ENCODE measurements around the gene TAF11L3. TPM values are rescaled to one million over a fixed set of nuclear protein-coding genes. Genes with fewer than 3 reads are reported as not detected.

Gene TAF11L3
- total and polyA plus RNA-seq, 2 donors (not counting 3 experiments of a cell fraction or from before 2014, with no cell fraction given): not detected

DNA sequence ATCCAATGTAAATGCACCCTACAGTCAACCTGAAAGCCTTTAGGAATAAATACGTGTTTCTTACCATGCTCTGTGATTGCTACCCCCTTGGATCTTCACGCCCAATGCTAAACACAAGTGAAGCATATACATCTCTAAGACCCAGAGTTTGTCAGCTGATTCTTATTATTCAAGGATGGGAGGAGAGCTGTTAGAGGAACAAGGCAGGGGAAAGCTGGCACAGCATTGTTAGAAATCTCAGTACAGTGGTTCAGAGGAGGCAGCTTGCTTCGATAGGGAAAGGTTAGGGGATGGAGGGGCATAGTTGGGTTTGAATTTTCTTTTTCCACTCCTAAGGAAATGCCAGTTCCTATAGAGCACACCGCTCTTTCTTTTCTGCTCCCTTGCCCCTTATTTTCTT is 36.8 kb upstream of the TAF11L3 start:
- BruUV-seq (replicated peaks): no TSS peak
- DNase-seq (ENCODE audit: low read depth, low spot score) (no peak), FAIRE-seq (no peak)
- H3K79me2 ChIP-seq (ENCODE audit: control insufficient read depth, insufficient read depth, low read length): no peaks in the 10 kb centered on the region
- H3K27ac ChIP-seq (ENCODE audit: insufficient read depth, low read depth, low read length): no peak overlapping the region
- POLR2A ChIA-PET: no interaction called here
- no peak overlapping the region for H3K4me3 ChIP-seq (replicated peaks in 1 of 3; ENCODE audit: insufficient read depth in 1 of 3, low read depth in 1 of 3, low read length in 3 of 3)
- intact Hi-C loops (cut with micrococcal nuclease): no loop called here
- no peaks in the 10 kb centered on the region for H3K4me1 ChIP-seq (ENCODE audit: control insufficient read depth, extremely low read depth, insufficient read depth, low read length)
- H3K9ac ChIP-seq (replicated peaks; ENCODE audit: extremely low read depth, insufficient read depth, low read length): no peak overlapping the region
- CTCF ChIA-PET: interaction anchor here (0.5 to 1.1 kb wide), 3 partner anchors 12 to 265 kb away, joined by 3 to 4 read pairs (median 4); no protein-coding TSS in a partner anchor
- H3K27me3 ChIP-seq (ENCODE audit: control insufficient read depth in 2 of 2, insufficient read depth in 2 of 2, low read length in 2 of 2): no peaks in the 10 kb centered on the region
- TF ChIP-seq GATA2 (IDR thresholded peaks at IDR 0.05; ENCODE audit: insufficient read depth, insufficient read length, low read depth, low read length) (no peak), POLR2A (IDR thresholded peaks at IDR 0.05; ENCODE audit: low read depth, low read length) (no peak), POLR2AphosphoS5 (IDR thresholded peaks at IDR 0.05; ENCODE audit: insufficient read depth, low read depth, low read length) (no peak), MYC (IDR thresholded peaks at IDR 0.05; ENCODE audit: low read depth, low read length) (no peak), FOS (IDR thresholded peaks at IDR 0.05; ENCODE audit: borderline replicate concordance, insufficient read depth, low read length) (no peak), EZH2 (IDR thresholded peaks at IDR 0.05; ENCODE audit: borderline replicate concordance, low read depth, low read length, severe bottlenecking) (no peak), JUN (IDR thresholded peaks at IDR 0.05; ENCODE audit: borderline replicate concordance, insufficient read depth, insufficient read length, low read depth) (no peak)
- TF ChIP-seq, protein P1, sequence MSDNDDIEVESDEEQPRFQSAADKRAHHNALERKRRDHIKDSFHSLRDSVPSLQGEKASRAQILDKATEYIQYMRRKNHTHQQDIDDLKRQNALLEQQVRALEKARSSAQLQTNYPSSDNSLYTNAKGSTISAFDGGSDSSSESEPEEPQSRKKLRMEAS (IDR thresholded peaks at IDR 0.05; ENCODE audit: insufficient read depth, insufficient read length): no peak
- TF ChIP-seq, protein P2, sequence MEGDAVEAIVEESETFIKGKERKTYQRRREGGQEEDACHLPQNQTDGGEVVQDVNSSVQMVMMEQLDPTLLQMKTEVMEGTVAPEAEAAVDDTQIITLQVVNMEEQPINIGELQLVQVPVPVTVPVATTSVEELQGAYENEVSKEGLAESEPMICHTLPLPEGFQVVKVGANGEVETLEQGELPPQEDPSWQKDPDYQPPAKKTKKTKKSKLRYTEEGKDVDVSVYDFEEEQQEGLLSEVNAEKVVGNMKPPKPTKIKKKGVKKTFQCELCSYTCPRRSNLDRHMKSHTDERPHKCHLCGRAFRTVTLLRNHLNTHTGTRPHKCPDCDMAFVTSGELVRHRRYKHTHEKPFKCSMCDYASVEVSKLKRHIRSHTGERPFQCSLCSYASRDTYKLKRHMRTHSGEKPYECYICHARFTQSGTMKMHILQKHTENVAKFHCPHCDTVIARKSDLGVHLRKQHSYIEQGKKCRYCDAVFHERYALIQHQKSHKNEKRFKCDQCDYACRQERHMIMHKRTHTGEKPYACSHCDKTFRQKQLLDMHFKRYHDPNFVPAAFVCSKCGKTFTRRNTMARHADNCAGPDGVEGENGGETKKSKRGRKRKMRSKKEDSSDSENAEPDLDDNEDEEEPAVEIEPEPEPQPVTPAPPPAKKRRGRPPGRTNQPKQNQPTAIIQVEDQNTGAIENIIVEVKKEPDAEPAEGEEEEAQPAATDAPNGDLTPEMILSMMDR (IDR thresholded peaks at IDR 0.05; ENCODE audit: extremely low read depth in 1 of 2, insufficient read depth in 1 of 2, low read depth in 1 of 2, low read length in 2 of 2): no peak
- dilution Hi-C loops (cut with MboI; ENCODE audit: extremely low pct_ligation_motif_present, low sequenced_read_pairs): no loop called here
- no peaks in the 10 kb centered on the region for H3K9me1 ChIP-seq (replicated peaks; ENCODE audit: control insufficient read depth, extremely low read depth, insufficient read depth, low read length)
- H4K20me1 ChIP-seq (replicated peaks; ENCODE audit: control insufficient read depth, extremely low read depth, insufficient read depth, low read length): no peaks in the 10 kb centered on the region
- no peaks in the 10 kb centered on the region for H3K36me3 ChIP-seq (ENCODE audit: control insufficient read depth in 2 of 2, extremely low read depth in 1 of 2, insufficient read depth in 2 of 2, low read length in 2 of 2)
- H3K4me2 ChIP-seq (ENCODE audit: insufficient read depth, low read length): no peak overlapping the region
- no peaks in the 10 kb centered on the region for H3K9me3 ChIP-seq (replicated peaks; ENCODE audit: control insufficient read depth, insufficient read depth, low read length)
- H2AFZ ChIP-seq (ENCODE audit: low read depth, low read length): no peak overlapping the region

All from endothelial cell of umbilical vein (primary cell).